HepG2 (cell line): ENCODE results near the gene KDM7A. TPM values are rescaled to one million over a fixed set of nuclear protein-coding genes. Genes with fewer than 3 reads are reported as not detected.

ENCODE experiments used
- KLF6 ChIP-seq: IDR thresholded peaks from 2 replicates; pipeline ENCODE4 v1.8.0; 2016; ENCODE audit warnings: missing biosample characterization, missing genetic modification reagents
- MEIS2 ChIP-seq: sonication (generic); formaldehyde crosslinking; IDR thresholded peaks from 2 replicates; pipeline ENCODE4 v1.9.0; 2021; ENCODE audit warnings: mild to moderate bottlenecking, missing genetic modification reagents
- NFAT5 ChIP-seq: sonication (generic); formaldehyde crosslinking; IDR thresholded peaks from 2 replicates; pipeline ENCODE4 v1.4.0; 2020; ENCODE audit warnings: missing genetic modification reagents
- NFE2L2 ChIP-seq: fragments of 150-350 bp; IDR thresholded peaks from 2 replicates; pipeline ENCODE4 v1.6.1; 2014; ENCODE audit warnings: low read length
- RFX5 ChIP-seq: IDR thresholded peaks from 2 replicates; pipeline ENCODE4 v1.6.1; 2011; ENCODE audit warnings: low read depth, low read length, improper control_type of control experiment
- SIN3B ChIP-seq: fragments of 150-350 bp; IDR thresholded peaks from 2 replicates; pipeline ENCODE4 v1.6.1; 2014; ENCODE audit warnings: low read length
- SNAPC4 ChIP-seq: sonication (generic); formaldehyde crosslinking; IDR thresholded peaks from 2 replicates; pipeline ENCODE4 v1.4.0; 2020; ENCODE audit warnings: mild to moderate bottlenecking, missing genetic modification reagents
- SRY ChIP-seq: sonication (generic); formaldehyde crosslinking; IDR thresholded peaks from 2 replicates; pipeline ENCODE4 v1.8.0; 2022; ENCODE audit warnings: mild to moderate bottlenecking, missing genetic modification reagents
- TBX3 ChIP-seq: fragments of 450-650 bp; IDR thresholded peaks from 2 replicates; pipeline ENCODE4 v1.6.1; 2017; ENCODE audit warnings: antibody characterized with exemption, mild to moderate bottlenecking, inconsistent platforms, borderline replicate concordance
- THYN1 ChIP-seq: sonication (generic); formaldehyde crosslinking; IDR thresholded peaks from 2 replicates; pipeline ENCODE4 v1.8.1; 2023; ENCODE audit warnings: low read depth, mild to moderate bottlenecking, moderate library complexity, missing genetic modification reagents, borderline replicate concordance
- ZC3H13 ChIP-seq: sonication (generic); formaldehyde crosslinking; IDR thresholded peaks from 2 replicates; pipeline ENCODE4 v1.8.1; 2023; ENCODE audit warnings: mild to moderate bottlenecking, missing genetic modification reagents, moderate library complexity
- ZNF275 ChIP-seq: sonication (generic); formaldehyde crosslinking; IDR thresholded peaks from 2 replicates; pipeline ENCODE4 v1.8.0; 2022; ENCODE audit warnings: missing genetic modification reagents, mild to moderate bottlenecking, inconsistent platforms, borderline replicate concordance
- ZNF556 ChIP-seq: sonication (generic); formaldehyde crosslinking; IDR thresholded peaks from 2 replicates; pipeline ENCODE4 v1.4.0; 2020; ENCODE audit warnings: mild to moderate bottlenecking, missing genetic modification reagents, borderline replicate concordance
- polyA plus RNA-seq, 8 experiments: library from polyadenylated mRNA; depleted of rRNA in 3 of 8; stranded (reverse) in 7 of 8; unstranded in 1 of 8; fragments of >200 nt; fragmentation: Illumina TruSeq in 4 of 8; extraction: Trizol in 4 of 8; gene quantifications; 2 replicates each; pipeline versions ENCODE4 v1.2.1 to v1.2.3, GENCODE V29; 2011 to 2016; ENCODE audit warnings: low read depth in 4 of 8, missing spikeins in 1 of 8, mixed read lengths in 1 of 8; ENCODE audit not compliant: insufficient read depth in 1 of 8
- total RNA-seq, 5 experiments: library from RNA; depleted of rRNA; stranded (reverse); fragments of >200 nt; fragmentation: Illumina TruSeq; extraction: Trizol; gene quantifications; 2 replicates each; pipeline ENCODE4 v1.2.3, GENCODE V29; 2016; ENCODE audit warnings: low read depth in 1 of 5
- TF ChIP-seq, protein P1 (sequence below): IDR thresholded peaks from 2 replicates; pipeline ENCODE4 v1.6.1; 2016; ENCODE audit warnings: low read depth, control low read depth

KDM7A gene
- total and polyA plus RNA-seq, 2 of the 13 experiments (the other 11 are each of a cell fraction or from before 2014, with no cell fraction given) = 10.8 to 16.8 TPM

GRCh38 chr7:140176811-140177702, at the start of gene KDM7A (continued):
- TF ChIP-seq SNAPC4 (CRISPR knock-in tag) (no peak), RFX5 (no peak), ZNF556 (CRISPR knock-in tag) (peak; percentile 69; the same call in 1 of the 2 replicates), TBX3 (no peak), KLF6 (no peak), ZNF275 (CRISPR knock-in tag) (peak; percentile 88), SIN3B (no peak), NFAT5 (CRISPR knock-in tag) (no peak), MEIS2 (CRISPR knock-in tag) (peak; percentile 48; the same call in 1 of the 2 replicates), ZC3H13 (CRISPR knock-in tag) (peak; percentile 66), THYN1 (CRISPR knock-in tag) (no peak), SRY (CRISPR knock-in tag) (0 out of 2 replicates have a peak, but pooled peaks have one; percentile 79), NFE2L2 (no peak)
- TF ChIP-seq, protein P1, sequence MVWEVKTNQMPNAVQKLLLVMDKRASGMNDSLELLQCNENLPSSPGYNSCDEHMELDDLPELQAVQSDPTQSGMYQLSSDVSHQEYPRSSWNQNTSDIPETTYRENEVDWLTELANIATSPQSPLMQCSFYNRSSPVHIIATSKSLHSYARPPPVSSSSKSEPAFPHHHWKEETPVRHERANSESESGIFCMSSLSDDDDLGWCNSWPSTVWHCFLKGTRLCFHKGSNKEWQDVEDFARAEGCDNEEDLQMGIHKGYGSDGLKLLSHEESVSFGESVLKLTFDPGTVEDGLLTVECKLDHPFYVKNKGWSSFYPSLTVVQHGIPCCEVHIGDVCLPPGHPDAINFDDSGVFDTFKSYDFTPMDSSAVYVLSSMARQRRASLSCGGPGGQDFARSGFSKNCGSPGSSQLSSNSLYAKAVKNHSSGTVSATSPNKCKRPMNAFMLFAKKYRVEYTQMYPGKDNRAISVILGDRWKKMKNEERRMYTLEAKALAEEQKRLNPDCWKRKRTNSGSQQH (CRISPR knock-in tag) = no peak
